HG02588 (cell line): ENCODE measurements around the gene RTP5.
"Not testable (repeated sequence)": the region's sequence is repeated elsewhere in the genome, so short reads cannot be mapped to it uniquely, and the experiment has no call there.

Experiments
- ATAC-seq: cut with Tn5 transposase; IDR thresholded peaks from one replicate; pipeline ENCODE4 v1.9.1; 2021; ENCODE audit warnings: mild to moderate bottlenecking, moderate library complexity; ENCODE audit not compliant: unreplicated experiment

Gene RTP5

DNA sequence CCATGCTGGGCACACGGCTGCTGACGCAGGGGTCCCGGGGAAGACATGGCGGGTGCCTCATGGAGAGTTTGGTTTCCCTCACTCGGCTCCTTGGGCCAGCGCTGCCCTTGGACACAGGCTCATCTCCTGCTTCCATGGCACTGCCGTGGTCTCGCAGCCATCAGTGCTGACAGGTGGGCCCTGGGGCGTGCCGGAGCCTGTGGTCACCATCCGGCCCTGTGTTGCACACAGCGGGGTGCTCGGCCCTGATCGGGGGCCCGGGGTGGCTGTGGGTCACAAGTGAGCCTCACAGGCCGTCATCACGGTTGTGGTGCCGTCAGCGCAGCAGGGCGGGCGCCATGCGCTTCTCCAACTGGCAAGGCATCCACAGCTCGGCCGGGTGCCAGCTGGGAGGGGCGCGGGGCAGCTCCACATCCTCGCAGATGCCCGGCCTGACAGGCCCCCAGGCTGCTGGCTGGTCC is 582 bp downstream of the RTP5 start:
- ATAC-seq: no peak

DNA sequence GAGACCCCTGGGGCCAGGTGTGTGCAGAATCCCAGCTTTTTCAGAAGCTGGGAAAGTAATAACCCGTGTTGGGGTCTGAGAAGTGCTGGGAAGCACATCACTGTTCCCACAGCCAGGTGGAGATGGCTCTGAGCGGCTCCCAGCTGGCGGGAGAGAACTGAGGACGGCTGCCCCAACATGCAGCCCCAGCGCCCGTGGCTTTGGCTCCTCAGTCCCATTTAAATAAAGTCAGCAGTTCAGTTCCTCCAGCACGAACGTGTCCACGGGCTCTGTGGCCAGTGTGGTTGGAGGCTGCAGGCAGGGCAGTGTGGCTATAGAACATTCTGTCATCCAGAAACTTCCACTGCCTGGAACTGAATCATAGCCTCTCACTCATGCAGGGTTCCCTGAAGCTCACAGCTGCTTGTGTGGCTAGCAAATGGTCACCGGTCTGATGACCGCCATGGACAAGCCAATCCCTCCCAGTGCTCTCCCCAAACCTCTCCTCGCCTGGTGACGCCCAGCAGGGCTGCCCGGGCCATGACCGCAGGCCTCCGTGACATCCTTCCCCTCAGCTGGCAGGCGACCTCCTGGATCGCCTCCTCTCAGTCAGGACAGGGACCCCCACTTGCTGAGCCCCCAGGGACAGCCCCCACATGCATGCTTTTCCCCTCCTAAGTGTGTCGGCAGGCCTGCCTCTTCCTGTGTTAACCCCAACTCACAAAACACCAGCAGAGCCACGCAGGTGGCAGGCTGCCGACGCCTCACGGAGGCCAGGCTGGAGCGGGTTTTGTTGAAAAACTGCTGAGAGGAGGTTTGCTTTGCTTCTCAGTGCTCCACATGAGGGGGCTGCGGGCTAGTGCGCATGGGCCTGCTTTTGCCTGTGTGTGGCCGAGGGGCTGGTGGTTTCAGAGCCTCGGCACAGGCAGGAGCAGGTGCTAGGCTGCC is 1.3 kb downstream of the RTP5 start:
- ATAC-seq: no peak

DNA sequence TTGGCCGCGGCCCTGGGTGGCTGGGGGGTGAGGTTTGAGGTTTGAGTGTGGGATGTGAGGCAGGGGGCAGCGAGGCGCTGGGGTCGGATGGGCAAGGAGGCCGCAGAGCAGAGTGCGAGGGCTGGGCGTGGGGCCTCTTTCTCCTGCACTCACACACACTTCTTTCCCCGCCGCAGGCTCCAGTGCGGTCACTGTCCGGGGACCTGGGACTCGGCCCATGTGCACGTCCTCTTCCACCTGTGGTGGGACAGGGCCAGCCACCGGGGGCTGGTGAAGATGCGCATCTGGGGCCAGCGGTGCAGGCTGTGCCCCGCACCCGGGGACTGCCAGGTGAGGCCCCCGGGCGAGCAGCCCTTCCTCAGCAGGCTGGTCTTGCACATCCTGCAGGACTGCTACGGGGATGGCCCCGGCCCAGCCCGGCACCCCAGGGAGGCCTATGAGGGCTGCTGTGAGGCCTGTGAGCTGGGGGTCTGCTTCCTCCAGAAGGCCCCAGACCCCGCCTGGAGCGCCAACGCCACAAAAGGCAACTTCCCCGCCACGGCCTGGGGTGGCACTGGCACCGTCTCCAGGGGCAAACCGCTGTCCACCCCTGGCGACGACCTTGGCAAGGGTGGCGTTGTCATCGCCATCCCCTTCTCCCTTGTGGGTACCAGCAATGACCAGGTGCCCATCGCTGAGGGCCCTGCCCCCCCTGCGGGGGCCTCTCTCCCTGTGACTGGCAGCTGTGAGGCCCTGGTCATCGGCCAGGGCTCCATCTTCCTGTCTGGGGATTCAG is 2.2 kb downstream of the RTP5 start:
- no peak for ATAC-seq

DNA sequence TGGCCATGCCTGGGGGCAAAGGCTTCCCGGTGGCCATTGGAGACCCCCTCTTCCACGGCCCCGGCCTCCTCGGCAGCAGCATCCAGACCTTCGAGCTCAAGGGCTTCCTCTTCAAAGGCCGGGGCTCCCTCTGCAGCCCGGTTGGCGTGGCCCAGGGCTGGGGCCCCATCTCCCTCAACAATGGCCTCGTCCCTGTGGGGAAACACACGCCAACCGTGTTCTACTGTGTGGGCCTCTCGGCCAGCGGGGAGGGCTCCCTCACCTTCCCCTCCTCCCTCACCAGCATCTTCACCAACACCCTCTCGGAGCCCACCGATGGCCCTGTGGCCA is 2.7 kb downstream of the RTP5 start:
- no peak for ATAC-seq

DNA sequence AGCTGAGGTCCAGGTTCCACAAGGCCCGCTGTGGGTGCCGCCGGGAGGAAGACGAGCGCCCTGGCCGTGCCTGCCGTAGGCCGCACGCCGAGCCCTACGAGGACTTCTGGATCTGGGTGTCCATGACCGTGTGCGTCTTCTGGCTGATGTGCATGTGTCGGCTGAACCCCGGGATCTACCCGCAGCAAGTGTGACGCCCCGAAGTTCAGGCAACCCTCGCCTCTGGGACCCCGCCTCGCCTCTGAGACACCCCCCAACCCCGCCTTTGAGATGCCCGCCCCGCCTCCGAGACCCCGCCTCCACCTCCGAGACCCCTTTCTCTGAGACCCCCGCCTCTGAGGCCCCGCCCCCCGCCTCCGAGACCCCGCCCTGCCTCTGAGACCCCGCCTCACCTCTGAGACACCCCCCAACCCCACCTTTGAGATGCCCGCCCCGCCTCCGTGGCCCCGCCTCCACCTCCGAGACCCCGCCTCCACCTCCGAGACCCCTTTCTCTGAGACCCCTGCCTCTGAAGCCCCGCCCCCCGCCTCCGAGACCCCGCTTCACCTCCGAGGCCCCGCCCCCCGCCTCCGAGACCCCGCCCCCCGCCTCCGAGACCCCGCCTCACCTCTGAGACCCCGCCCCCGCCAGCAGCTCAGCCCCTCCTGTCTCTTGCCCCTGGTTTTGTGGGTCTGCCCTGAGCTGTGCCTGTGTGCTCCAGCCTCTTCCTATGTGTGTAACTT is 3.7 kb downstream of the RTP5 start:
- no peak for ATAC-seq

DNA sequence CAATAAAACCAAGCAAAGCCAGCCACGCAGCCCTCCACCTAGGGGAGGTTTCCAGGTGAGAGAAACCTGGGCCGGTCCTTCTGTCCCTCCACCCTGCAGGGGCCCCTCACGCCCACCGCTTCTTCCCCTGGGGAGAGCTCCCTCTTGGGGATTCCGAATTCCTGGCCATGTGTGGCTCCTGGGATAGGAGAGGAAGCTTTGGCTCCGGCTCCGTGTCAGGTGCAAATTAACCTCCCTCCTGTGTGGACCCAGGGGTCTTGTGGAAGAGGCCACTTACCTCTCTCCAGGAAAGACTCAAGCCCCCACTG is 4.2 kb downstream of the RTP5 start:
- no peak for ATAC-seq

DNA sequence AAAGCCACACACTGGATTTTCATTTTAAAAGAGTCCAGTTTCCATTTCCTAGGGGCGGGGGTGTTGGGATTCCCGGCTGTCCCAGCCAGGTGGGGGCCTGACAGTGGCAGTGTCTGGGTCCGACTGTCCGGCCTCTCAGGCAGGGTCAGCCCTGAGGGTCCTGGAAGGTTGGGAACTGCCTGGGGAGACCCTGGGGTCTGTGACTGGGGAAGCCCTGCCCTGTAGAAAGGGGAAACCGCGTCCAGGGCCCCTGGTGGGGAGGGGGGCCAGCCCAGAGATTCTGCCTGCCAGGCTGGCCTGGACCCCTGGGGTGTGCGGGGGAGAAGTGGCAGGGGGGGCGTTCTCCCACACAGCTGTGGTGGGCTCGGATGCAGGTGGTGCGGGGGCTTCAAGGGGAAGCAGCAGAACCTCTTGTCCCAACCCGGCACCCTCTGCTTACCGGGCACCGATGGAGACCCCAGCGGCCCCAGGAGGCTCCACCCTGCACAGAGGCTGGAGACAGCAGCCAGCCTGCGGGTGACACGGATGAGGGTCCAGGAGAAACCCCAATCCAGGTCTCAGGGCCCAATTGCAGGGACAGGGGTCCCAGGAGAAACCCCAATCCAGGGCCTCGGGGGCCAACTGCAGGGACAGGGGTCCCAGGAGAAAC is 4.9 kb downstream of the RTP5 start:
- ATAC-seq: no peak

DNA sequence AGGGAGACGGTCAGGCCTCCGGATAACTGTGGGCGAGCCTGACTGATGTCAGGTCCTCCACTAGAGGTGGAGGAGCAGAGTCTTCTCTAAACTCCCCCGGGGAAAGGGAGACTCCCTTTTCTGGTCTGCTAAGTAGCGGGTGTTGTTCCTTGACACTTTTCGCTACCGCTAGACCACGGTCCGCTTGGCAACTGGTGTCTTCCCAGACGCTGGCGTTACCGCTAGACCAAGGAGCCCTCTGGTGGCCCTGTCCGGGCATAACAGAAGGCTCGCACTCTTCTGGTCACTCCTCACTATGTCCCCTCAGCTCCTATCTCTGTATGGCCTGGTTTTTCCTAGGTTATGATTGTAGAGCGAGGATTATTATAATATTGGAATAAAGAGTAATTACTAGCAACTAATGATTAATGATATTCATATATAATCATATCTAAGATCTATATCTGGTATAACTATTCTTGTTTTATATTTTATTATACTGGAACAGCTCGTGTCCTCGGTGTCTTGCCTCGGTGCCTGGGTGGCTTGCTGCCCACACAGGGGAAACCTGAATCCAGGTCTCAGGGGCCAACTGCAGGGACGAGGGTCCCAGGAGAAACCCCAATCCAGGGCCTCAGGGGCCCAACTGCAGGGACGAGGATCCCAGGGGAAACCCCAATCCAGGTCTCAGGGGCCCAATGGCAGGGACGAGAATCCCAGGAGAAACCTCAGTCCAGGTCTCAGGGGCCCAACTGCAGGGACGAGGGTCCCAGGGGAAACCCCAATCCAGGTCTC is 6.4 kb downstream of the RTP5 start:
- not testable (repeated sequence) for ATAC-seq

DNA sequence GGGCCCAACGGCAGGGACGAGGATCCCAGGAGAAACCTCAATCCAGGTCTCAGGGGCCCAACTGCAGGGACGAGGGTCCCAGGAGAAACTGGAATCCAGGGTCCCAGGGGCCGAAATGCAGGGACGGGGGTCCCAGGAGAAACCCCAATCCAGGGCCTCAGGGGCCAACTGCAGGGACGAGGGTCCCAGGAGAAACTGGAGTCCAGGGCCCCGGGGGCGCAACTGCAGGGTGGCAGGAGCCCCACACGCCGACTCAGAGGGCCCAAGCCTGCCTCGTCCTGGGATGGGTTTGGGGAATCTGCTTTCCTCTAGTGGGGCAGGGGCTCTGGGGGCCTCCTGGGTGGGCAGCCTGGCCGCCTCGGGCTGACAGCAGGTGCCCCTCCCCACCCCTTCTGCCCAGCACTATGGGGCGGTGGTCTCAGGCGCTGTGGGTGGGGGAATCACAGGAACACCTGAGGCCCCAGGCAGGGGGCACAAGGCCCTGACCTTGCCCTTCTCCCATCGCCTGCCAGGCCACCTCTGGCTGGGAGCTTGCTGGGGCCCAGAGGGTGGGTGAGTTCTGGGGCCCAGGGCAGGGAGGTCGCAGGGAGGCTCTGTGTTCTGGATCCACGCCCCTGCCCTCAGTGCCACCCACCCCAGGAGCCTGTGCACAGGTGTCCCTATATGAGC is 7.1 kb downstream of the RTP5 start:
- no peak for ATAC-seq

DNA sequence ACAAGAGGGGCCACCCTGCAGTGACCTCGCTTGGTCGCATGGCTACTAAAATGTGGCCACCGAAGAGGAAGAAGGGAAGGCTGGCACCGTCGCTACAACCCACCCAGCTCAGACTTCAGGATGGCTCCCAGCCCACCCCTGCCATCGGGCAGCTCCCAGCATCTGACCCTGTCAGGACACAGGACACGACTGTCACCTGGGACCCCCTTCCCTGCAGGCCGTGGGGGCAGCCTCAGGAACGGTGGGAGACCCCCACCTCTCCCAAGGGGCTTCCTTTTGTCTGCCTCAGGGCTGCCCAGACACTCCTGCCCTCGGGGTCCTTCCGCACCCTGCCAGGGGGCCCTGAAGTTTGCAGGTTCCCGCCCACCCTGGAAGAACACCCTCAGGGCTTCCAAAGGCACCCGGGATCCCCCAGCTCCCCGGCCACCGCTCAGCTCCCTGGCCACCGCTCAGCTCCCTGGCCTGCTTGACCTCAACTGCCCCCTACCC is 7.7 kb downstream of the RTP5 start:
- ATAC-seq: no peak

DNA sequence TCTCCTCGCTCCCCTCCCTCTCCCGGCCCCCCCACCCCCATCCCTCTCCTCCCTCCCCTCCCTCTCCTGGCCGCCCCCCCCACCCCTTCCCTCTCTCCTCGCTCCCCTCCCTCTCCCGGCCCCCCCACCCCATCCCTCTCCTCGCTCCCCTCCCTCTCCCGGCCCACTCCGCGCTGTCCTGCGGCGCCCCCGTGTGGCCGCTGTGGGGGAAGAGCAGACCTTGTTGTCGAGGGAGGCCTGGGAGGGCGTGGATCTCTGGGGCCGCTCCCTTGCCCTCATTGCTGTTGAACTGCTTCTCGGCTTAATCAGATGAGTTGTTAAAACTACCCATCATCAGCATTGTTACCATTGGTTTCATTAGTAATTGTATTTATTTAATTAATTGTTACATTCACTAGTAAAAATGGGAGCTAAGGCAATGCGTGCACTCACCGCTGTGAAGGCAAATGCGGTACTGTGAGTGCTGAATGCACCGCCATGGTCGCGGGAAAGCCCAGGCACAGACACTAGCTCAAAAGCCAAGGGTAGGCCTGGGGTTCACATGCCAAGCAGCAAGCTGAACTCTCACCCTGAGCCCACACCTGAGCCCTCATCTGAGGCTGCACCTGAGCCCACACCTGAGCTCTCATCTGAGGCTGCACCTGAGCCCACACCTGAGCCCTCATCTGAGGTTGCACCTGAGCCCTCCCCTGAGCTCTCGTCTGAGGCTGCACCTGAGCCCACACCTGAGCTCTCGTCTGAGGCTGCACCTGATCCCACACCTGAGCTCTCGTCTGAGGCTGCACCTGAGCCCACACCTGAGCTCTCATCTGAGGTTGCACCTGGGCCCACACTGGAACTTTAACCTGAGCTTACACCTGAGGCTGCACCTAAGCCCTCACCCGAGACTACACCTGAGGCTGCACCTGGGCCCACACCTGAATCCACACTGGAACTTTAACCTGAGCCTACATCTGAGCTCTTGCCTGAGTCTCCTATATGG is 8.8 kb downstream of the RTP5 start:
- ATAC-seq: no peak

DNA sequence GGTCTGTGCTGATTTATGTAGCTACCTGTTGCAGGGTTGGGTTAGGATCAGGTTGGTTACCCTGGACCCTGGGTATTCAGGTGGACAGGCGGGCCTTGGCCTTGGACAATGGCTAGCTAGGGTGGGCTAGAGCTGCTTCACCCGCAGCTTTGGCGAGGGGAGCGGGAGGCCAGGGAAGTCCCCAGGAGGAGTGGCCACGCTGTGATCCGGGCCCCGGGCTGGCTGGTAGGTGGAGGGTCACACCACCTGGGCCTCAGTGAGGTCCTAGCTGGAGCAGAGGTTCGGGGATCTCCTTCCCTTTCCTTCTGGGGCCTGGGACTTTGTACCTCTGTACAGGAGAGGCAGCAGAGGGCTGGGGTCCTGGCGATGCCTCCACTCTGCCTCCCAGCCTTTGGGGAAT is 9.8 kb downstream of the RTP5 start:
- ATAC-seq: no peak

DNA sequence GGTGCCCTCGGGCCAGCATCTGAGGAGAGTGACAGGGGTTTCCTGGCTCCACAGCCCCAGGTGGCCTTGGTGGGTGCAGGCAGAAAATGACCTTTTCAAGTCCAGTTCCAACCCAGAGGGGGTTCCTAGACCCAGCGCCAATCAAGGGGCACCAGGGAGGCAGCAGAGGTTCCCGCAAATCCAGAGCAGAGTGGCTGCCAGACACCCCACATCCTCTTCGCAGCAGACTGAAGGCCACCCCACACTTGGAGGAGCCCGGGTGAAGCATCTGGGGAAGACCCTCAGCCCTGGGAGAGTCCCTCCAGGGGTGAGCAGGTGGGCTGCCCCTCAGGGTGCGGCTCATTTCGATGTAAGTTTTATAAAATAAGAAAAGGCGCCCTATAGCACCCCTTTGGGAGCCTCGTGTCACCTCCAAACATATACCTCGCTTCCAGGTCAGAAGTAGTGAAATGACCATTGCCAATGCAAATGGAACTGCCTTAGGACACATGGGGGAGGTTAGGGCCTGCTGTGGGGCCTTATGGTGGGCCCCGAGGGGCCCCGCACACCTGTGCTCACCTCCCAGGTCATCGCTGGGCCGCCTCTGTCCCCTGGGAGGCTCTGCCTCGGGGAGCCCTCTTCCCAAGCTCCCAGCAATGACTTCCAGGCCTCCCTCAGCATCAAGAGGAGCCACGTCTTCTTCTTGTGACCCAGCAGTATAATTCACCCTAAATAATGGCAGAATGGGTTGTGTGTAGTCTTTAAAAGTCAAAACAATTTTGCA is 11.0 kb downstream of the RTP5 start:
- no peak for ATAC-seq

DNA sequence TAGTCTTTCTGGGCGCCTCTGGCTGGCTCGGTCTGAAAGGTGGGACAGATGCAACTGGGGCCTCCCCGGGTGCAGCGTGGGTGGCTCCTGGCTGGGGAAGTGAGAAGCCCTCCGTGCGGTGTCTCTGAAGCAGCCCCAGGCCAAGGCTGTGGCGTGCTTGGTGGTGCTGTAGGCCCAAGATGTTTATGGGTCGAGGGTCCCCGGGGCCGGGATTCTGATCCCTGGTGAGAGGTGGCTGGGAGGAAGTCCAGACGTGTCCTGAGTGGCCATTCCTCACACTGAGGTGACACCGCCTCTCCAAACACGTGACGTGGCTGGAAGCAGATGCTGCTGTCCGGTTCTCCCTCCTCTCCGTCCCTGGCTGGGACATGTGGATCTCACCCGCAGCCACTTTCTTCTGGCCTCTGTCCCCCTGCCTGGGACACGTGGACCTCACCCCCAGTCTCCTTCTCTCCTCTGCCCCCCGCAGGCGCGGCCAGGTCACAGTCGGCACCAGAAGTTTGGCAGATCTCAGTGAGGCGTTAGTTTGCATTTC is 12.6 kb downstream of the RTP5 start:
- ATAC-seq: peak; percentile 58

DNA sequence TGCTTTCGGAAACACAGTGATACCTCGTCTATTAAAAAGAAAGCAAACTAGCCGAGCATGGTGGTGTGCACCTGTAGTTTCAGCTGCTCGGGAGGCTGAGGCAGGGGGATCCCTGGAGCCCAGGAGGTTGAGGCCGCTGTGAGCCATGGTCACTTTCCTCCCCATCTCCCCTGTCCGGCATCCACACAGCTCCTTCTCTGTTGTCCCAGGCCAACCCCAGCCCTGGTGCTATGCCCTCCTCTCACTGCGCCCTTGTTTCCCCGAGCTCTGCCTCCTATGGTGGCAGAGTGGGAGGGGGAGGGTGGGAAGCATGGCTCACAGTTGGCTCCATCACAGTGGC is 15.4 kb downstream of the RTP5 start:
- ATAC-seq: no peak

DNA sequence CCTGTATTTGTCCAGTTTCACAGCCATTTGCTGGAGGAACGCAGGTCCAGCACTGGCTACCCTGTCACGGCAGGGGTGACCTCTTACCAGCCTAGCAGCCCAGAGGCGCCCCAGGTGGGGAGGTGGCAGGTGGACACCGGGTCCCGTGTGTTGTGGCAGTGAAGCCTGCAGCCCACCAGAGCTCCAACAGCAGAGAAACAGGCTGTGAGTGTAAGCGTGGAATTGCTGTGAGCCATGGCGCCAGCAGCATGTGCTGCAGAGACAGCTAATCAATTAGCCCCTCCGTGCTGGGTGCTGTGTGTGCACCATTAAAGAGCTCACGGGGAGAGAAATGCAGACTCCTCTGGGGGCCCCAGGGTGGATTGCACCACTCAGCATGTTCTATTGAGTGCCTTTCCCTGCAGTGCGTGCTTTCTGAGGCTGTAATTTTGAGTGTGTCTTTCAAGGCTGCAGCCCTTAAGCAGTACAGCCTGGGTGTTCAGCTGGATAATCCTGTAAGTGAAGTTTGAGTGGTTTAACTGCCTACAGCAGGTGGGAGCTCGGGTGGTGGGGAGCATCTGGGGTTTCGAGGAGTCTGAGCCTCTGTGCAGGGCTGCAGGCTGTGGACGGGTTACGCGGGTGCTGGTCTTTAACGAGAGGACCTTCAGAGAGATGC is 15.9 kb downstream of the RTP5 start:
- no peak for ATAC-seq

DNA sequence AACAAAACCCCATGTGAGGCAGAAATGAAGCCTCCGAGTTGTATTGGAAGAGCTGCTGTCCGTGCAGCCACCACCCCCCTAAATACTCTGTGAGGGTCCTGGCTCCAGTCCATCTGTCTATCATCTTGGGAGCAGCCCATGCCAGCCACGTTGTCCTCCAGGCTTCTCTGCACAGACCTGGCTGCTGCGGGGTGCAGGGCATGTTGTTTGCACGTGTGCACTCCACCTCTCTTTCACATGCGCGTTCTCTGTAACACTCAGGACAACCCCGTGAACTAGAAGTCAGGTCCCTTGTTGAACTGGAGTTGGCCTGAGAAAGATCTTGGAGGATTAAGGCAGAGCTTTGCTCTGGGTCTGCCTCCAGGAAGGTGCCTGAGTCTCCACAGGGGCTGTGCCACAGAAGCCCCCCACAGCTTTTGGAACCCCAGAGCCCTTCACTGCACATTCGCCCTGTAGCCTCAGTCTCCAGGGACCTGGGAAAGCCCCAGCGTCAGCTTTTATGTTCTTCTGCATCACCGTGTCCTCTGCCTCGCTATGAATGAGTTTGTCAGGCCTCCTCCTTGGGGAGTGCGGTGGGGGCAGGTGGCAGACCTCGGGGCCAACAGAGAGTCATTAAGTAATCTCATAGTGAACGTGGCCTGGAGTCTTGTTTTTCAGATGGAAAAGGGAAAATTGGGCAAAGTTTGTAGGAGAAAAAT is 16.6 kb downstream of the RTP5 start:
- ATAC-seq: no peak
